HG03060 (cell line): ENCODE data around the gene SMIM24.
"Not testable (repeated sequence)": the region's sequence is repeated elsewhere in the genome, so short reads cannot be mapped to it uniquely, and the experiment has no call there.

ENCODE experiments used
- ATAC-seq: cut with Tn5 transposase; IDR thresholded peaks from one replicate; pipeline ENCODE4 v1.9.1; 2021; ENCODE audit warnings: low read depth, moderate number of reproducible peaks; ENCODE audit not compliant: unreplicated experiment

Gene SMIM24

DNA sequence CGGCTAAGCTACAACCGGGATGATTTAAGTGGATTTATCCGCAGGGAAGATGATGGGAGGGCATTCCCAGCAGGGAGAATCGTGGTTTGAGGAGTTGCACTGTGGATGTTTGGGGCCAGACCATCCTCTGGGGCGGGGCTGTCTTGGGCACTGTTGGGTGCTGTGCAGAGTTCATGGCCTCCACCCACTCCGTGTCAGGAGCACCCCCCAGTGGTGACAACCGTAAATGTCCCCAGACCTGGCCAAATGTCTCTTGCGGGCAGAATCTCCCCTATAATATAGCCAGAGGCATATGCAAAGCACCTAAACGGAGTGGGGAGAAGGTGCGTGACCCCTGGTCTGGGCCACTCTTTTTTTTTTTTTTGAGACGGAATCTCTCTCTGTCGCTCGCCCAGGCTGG lies 40.2 kb downstream of the SMIM24 start:
- ATAC-seq = no peak

DNA sequence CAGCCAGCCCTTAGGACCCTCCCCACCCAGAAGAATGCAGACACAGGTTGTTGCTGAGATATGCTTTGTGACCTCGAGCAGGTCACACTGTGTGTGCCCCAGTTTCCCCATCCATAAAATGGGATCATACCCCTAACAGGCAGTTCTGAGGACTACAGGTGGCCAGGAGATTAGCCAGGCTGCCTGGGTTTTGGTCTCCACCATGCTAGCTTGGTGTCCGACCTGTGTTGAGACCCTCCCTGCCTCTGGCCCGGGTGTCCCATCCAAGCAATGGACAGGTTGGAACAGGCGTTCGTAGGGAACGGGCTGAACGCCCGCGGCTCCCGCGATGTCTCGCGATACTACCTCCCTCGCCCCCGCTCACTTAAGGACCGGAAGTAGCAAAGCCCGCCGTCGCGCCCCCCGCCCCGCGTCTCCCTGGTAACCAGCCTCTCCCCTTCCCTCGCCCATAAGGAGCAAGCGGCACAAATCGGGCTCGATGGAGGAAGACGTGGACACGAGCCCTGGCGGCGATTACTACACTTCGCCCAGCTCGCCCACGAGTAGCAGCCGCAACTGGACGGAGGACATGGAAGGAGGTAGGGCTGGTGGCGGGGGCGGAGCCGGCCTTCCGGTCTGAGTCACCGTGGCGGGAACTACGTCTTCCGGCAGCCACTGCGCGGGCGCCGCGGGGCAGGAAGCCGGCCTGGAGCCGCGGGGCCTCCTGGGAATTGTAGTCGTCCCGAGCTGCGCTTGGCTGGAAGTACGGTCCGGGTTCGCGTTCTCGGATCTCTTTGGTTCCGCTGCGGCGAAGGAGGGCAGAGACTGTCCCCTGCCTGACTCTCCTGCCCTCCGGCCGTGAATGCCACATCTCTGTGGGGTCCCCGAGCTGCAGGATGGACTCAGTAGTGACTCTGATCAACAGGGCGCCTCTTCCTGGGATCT lies 45.4 kb downstream of the SMIM24 start:
- no peak for ATAC-seq

DNA sequence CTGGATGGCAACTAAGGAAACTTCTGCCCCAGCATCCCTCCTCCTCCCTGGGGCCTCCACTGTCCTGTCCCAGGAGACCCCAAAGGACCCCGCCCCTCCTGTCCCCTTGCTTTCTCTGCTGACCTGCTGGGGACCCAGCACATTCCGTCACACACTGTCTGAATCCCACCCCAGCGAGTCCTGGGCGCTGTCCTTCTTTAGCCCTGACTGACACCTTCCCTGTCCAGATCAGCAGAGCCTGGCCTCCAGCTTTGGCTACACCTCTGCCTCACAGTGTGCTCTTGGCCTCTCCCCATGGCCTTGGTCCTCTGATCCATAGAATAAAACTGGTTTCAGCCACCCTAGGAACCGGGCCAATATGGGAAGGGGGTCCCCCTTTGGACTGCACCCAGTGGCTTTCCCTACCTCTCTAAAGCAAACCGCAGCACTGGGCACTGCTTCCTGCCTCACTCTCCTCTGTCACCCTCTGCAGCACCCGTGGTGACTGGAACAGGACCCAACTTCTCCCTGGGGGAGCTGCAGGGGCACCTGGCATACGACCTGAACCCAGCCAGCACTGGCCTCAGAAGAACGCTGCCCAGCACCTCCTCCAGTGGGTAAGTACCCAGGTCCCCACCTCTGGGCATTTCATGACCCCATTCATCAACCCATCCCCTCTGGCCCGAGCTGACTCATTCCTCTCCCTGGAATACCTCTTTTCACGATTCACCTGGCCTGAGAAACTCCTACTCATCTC lies 46.4 kb downstream of the SMIM24 start:
- no peak for ATAC-seq

DNA sequence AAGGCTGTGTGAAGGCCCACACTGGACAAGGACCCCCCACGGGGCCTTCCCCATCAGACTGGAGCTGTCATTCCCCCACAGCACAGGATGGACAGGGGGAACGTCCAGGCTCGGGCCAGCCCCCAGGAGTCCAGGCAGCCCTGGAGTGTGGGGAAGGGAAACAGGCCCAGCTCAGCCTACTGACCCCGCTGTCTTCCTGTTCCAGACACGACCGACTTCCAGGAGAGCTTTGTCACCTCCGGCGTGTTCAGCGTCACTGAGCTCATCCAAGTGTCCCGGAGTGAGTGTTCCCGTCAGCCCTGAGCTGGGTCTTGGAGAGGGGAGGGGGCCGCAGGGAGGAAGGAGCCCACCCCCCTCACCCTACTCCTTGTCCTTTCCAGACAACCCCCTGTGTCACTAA lies 47.0 kb downstream of the SMIM24 start:
- no peak for ATAC-seq

DNA sequence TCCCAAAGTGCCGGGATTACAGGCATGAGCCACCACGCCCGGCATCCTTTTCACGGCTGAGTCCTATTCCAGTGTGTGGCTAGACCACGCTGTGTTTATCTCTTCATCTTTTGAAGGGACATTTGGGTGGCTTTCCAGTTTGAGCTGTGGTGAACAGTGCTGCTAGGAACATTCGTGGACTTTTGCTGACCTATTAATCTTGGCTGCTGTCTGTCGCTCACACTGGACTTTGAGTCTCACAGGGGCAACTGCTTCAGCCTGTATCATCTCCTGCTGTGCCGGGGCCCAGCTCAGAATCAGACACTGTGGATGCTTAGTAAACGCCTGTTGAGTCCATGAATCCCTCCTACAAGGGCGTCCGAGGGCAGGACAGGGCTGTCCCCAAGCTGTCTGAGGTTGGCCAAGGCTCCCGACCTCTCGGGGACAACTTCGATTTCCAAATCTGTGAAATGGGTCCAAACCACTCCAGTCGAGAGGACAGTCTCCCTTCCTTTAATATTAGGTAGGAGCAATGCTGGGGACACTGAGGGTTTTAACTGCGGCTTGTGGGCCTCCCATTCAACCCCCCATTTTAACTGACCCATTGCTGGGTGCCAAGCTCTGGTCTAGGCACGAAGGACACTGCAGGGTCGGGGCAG lies 48.4 kb downstream of the SMIM24 start:
- no peak for ATAC-seq

DNA sequence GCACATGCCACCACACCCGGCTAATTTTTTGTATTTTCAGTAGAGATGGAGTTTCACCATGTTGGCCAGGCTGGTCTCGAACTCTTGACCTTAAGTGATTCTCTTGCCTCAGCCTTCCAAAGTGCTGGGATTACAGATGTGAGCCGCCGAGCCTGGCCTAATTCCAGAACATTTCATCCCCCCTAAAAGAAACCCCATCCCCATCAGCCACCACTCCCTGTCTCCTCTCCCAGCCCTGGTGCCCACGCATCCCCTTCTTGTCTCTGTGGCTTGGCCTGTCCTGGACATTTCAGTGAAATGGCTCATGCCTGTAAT lies 50.0 kb downstream of the SMIM24 start:
- not testable (repeated sequence) for ATAC-seq

DNA sequence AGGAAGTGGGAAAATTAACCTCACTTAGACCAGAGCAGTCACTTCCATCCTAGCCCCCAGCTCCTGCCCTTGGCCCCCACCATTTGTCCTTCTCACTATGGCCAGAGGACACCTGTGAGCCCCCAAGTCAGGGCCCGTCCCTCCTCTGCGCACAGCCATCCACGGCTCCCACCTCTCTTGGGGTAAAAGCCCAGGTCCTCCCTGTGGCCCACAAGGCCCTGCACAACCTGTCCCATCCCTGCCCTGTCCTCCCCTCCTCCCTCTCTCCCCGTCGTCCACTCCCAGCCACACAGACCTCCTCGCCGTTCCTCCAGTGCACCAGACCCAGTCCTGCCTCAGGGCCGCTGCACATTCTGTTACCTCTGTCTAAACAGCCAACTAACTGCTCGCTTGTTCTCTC lies 53.9 kb downstream of the SMIM24 start:
- ATAC-seq = no peak
